Pancreas (tissue), 10 donors: ENCODE results near the gene KRT71. TPM values are rescaled to one million over a fixed set of nuclear protein-coding genes. Genes with fewer than 3 reads are reported as not detected.
A peak's percentile ranks its signal among the peaks of the same experiment; 100 is the strongest.

Experiments
- ATAC-seq, 4 donors: fragments of 200-7000 bp; cut with Tn5 transposase; one replicate each; pipeline versions ENCODE4 v1.8.0 to v1.9.1; 2020; ENCODE audit warnings: mild to moderate bottlenecking in 4 of 4, moderate library complexity in 4 of 4
- DNase-seq, 6 donors: peaks; one replicate each; pipeline ENCODE4 v3.0.0-alpha.2; 2020
- FAIRE-seq: peaks from 2 replicates; lab custom pipeline; 2012; peaks lifted over from hg19 to GRCh38; lab: Jason Lieb, UNC
- H3K27ac ChIP-seq, 4 donors: fragments of 200-600 bp; sonication (generic); 1 replicate in 3 of 4; 2 replicates in 1 of 4; pipeline versions ENCODE4 v1.5.0 to v1.8.0; 2020
- H3K27me3 ChIP-seq, 4 donors: fragments of 200-600 bp; one replicate each; pipeline ENCODE4 v1.8.0; 2021
- H3K36me3 ChIP-seq, 3 donors: fragments of 200-600 bp; sonication (generic) in 1 of 3; one replicate each; pipeline versions ENCODE4 v1.5.0 to v1.8.0; 2020 to 2021
- H3K4me1 ChIP-seq, 3 donors: fragments of 200-600 bp; one replicate each; pipeline ENCODE4 v1.8.0; 2021
- H3K4me3 ChIP-seq, 4 donors: fragments of 200-600 bp; sonication (generic) in 2 of 4; one replicate each; pipeline versions ENCODE4 v1.5.0 to v1.8.0; 2020 to 2021
- H3K9me3 ChIP-seq, 4 donors: fragments of 200-600 bp; one replicate each; pipeline ENCODE4 v1.8.0; 2021
- WGBS, 2 donors: extraction: QIAGEN DNeasy Blood & Tissue Kit; methylation state at CpG; one replicate each; pipeline ENCODE4 v1.1.7; 2013; 5-methylcytosine and 5-hydroxymethylcytosine counted together
- intact Hi-C, 3 donors: fragments of 100-400 bp; cut with DNase I; formaldehyde crosslinking; loops; one replicate each; pipeline versions ENCODE4 v1.11.1 to v1.14.2; 2022
- polyA plus RNA-seq, 2 donors: library from polyadenylated mRNA; stranded (reverse); fragments of 200-250 nt; gene quantifications; one replicate each; pipeline ENCODE4 v1.2.3, GENCODE V29; 2013
- total RNA-seq, 6 donors: library from RNA; stranded (reverse); fragmentation: NEBNext Ultra II Directional in 4 of 6; extraction: Animal tissue kit (Norgen Biotek cat#: 25700) in 4 of 6; gene quantifications; one replicate each; pipeline versions ENCODE4 v1.2.1 to v1.2.4, GENCODE V29; 2021 to 2023
- TF ChIP-seq, protein P1 (sequence below), 4 donors: fragments of 200-600 bp; sonication (generic) in 3 of 4; IDR thresholded peaks; one replicate each; pipeline versions ENCODE4 v1.5.0 to v1.8.0; 2021; ENCODE audit warnings: antibody characterized with exemption in 4 of 4
- donor health status: healthy with polysubstance abuse.
- donor health status: DM: no; HTN: no; CAD: no; lungs with moderate emphysema.
- donor health status: DM: no; HTN: no; CAD: no.
- donor health status: control.
- donor health status: control.
- donor health status: Bipolar disorder and iron deficiency.
- donor health status: DM: yes; HTN: yes; CAD: no.
- donor health status: DM: no; HTN: no; CAD: no.
- donor health status: DM: no; HTN: no; CAD: no.
- donor health status: DM: yes; HTN: yes; CAD: no.

The KRT71 gene
- total and polyA plus RNA-seq, 8 donors, result not detected

DNA sequence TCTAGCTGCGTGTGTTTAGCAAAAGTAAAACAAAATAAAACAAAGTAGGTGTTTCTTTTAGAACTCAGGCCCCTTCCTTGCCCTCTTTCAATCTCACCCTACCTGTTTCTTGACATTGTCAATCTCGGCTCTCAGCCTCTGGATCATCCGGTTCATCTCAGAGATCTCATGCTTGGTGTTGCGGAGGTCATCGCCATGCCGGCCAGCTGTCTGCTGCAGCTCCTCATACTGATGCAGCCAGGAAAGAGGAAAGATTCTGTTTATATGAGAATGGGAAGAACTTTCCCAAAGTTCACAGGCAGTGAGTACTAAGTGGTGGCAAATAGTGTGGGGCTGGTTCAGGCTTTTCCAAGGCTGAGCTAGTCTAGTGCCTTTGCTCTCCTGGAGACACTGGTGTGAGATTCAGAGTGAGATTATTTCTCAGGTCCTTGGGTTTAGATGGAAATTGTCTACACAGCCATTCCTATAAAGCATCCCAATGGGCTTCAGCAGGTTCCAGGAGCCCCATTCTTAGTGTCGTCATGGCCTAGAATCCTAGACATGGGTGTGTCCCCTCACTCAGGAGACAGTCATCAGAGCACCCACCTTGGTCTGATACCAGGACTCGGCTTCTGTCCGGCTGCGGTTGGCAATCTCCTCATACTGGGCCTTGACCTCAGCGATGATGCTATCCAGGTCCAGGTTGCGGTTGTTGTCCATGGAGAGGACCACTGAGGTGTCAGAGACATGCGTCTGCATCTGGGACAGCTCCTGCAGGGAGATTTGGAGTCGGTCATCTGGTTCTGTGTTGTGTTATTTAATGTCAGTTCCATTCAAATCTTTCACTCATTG is 35.7 kb downstream of the KRT71 start:
- FAIRE-seq, result no peak
- intact Hi-C loops, result no loop called here
- DNase-seq, result no peak
- TF ChIP-seq, protein P1, sequence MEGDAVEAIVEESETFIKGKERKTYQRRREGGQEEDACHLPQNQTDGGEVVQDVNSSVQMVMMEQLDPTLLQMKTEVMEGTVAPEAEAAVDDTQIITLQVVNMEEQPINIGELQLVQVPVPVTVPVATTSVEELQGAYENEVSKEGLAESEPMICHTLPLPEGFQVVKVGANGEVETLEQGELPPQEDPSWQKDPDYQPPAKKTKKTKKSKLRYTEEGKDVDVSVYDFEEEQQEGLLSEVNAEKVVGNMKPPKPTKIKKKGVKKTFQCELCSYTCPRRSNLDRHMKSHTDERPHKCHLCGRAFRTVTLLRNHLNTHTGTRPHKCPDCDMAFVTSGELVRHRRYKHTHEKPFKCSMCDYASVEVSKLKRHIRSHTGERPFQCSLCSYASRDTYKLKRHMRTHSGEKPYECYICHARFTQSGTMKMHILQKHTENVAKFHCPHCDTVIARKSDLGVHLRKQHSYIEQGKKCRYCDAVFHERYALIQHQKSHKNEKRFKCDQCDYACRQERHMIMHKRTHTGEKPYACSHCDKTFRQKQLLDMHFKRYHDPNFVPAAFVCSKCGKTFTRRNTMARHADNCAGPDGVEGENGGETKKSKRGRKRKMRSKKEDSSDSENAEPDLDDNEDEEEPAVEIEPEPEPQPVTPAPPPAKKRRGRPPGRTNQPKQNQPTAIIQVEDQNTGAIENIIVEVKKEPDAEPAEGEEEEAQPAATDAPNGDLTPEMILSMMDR (IDR thresholded peaks at IDR 0.05), result no peak
- ATAC-seq, result no peak
- Histone ChIP-seq H3K27ac (no peak overlapping the region), H3K9me3 (no peaks in the 10 kb centered on the region), H3K36me3 (no peaks in the 10 kb centered on the region), H3K27me3 (no peaks in the 10 kb centered on the region), H3K4me1 (peaks cover 9 to 14% (median 9%) of the 10 kb centered on the region in 3 donors), H3K4me3 (no peak overlapping the region)
- WGBS, 2 donors, result 89 to 93% methylated on average over 14 of the region's 14 CpGs

DNA sequence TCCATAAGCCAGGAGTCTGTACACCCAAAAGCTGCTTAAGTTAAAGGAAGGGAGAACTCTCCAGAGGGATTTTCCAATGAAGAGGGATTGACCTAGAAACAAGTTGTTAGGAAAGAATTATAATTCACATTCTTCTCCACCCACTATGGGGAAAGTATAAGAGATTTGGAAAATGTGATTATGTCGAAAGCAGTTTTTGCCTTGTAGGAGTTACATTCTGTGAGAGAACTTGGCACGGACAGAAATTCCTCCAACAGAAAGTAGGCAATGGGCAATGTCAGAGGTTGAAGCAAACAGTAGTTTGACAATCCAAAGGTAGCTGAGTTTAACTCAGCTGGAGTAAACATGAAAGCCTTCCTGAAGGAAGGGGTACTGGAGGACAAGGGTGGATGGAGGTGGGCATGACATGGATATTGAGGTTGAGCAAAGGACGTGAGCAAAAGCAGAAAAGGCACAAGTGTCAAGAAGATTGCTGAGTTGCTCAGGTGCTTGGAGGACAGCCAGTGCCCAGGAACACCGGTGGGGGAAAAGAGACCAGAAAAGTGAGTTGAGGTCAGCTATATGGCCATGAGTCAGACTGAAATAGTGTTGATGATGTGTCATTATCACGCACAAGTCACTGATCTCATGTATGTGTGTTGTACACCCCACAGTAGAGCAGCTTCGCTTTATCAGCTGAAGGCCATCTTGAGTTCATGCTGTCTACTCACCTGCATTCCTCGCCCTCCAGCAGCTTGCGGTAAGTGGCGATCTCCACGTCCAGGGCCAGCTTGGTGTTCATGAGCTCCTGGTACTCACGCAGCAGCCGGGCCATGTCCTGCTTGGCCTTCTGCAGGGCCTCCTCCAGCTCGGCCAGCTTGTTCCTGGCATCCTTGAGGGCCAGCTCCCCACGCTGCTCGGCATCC is 36.8 kb downstream of the KRT71 start:
- Histone ChIP-seq H3K4me3 (no peak overlapping the region), H3K4me1 (peaks cover 0 to 5% (median 4%) of the 10 kb centered on the region in 3 donors), H3K9me3 (peaks cover 0 to under 1% (median 0%) of the 10 kb centered on the region in 4 donors), H3K27me3 (no peaks in the 10 kb centered on the region), H3K36me3 (no peaks in the 10 kb centered on the region), H3K27ac (no peak overlapping the region)
- FAIRE-seq (no peak), DNase-seq (no peak), ATAC-seq (peak in 1 of 4 donors; percentile 32)
- 78% methylated on average over 15 of the region's 15 CpGs for WGBS, 2 donors
- intact Hi-C loops, result no loop called here
- TF ChIP-seq, protein P1 (IDR thresholded peaks at IDR 0.05), result no peak

DNA sequence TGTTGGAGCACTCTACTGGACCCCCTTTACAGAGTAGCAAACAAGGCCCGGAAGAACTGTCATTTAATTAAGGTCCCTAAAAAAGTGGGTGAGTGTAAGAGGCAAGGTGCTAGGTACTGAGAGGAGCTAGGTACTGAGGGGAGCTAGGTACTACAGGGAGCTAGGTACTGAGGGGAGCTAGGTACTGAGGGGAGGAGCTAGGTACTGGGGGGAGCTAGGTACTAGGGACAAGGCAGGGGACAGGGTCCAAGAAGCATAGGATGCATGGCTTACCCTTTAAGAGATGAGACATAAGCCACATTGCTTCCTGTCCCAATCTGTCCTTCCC is 37.7 kb downstream of the KRT71 start:
- no peak for DNase-seq
- no peaks in the 10 kb centered on the region for H3K27me3 ChIP-seq
- no peak for FAIRE-seq
- no peaks in the 10 kb centered on the region for H3K4me1 ChIP-seq
- no peaks in the 10 kb centered on the region for H3K36me3 ChIP-seq
- TF ChIP-seq, protein P1 (IDR thresholded peaks at IDR 0.05), result no peak
- H3K9me3 ChIP-seq, result peaks cover 0 to 4% (median 0%) of the 10 kb centered on the region in 4 donors
- 87 to 89% methylated on average over 1 of the region's 1 CpG for WGBS, 2 donors
- intact Hi-C loops, result no loop called here
- no peak for ATAC-seq
- no peak overlapping the region for H3K27ac ChIP-seq
- no peak overlapping the region for H3K4me3 ChIP-seq

DNA sequence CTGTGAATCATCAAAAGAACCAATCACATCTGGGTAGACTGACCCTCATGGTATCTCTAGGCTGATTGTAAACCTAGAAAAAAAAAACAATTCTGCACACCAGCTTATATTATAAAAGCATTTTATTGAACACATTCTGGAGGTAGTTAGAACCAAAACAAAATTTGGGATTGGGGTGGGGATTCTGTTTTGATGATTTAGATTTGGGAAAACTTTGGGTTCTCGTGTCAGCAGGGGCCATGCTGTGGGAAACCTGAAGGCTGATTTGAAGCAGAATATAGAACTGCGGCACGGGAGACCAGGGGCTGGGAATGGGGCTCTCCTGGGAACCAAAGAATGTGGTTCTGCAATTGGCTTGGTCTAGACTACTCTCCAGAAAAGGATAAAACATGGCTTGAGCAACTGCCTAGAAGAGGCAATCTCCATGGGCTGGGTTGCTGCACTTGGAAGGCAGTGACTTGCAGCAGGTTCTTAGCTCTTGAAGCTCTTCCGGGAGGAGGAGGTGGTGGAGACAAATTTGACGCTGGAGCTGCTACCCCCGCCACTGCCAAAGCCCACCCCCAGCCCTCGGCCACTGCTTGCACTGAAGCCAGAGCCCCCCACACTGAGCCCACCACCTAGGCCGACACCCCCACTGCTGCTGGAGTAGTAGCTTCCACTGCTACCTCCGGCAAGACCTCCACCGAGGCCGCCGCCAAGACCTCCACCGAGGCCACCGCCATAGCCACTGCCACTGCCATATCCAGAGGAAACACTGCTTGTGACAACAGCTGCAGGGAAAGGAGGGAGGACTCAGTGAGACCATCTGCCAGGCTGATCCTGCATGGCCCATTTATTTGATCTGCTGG is 38.2 kb downstream of the KRT71 start:
- Histone ChIP-seq H3K9me3 (peaks cover 0 to 4% (median 0%) of the 10 kb centered on the region in 4 donors), H3K36me3 (no peaks in the 10 kb centered on the region), H3K27me3 (no peaks in the 10 kb centered on the region), H3K4me1 (no peaks in the 10 kb centered on the region), H3K27ac (no peak overlapping the region), H3K4me3 (no peak overlapping the region)
- ATAC-seq, result no peak
- 91 to 93% methylated on average over 14 of the region's 14 CpGs for WGBS, 2 donors
- no peak for FAIRE-seq
- TF ChIP-seq, protein P1 (IDR thresholded peaks at IDR 0.05), result no peak
- intact Hi-C loops, result no loop called here
- no peak for DNase-seq
